Karpas-422 (cell line): Measurements from ENCODE around the gene DDX51. TPM values are rescaled to one million over a fixed set of nuclear protein-coding genes. Genes with fewer than 3 reads are reported as not detected.

Experiments used
- DNase-seq: peaks from one replicate; pipeline ENCODE4 v3.0.0-alpha.2; 2015
- H2AFZ ChIP-seq: fragments of 200-600 bp; sonication (generic); 2 replicates; pipeline ENCODE4 v1.6.1; 2014; ENCODE audit warnings: antibody characterized with exemption, low read length, mixed read lengths
- H3K27ac ChIP-seq: fragments of 200-600 bp; sonication (generic); 2 replicates; pipeline ENCODE4 v1.5.1; 2014; ENCODE audit warnings: mild to moderate bottlenecking, low read length, moderate library complexity
- H3K27me3 ChIP-seq: fragments of 200-600 bp; sonication (generic); 2 replicates; pipeline ENCODE4 v1.6.1; 2014; ENCODE audit warnings: low read length, mixed read lengths
- H3K36me3 ChIP-seq: fragments of 200-600 bp; sonication (generic); 2 replicates; pipeline ENCODE4 v1.6.1; 2014; ENCODE audit warnings: low read length, mixed read lengths; ENCODE audit not compliant: insufficient read depth
- H3K4me1 ChIP-seq: fragments of 200-600 bp; sonication (generic); 2 replicates; pipeline ENCODE4 v1.6.1; 2014; ENCODE audit warnings: mild to moderate bottlenecking, low read length, mixed read lengths
- H3K4me2 ChIP-seq: fragments of 200-600 bp; sonication (generic); 2 replicates; pipeline ENCODE4 v1.6.1; 2014; ENCODE audit warnings: low read length, low read depth, mild to moderate bottlenecking; ENCODE audit not compliant: poor library complexity, severe bottlenecking
- H3K4me3 ChIP-seq: fragments of 200-600 bp; sonication (generic); 2 replicates; pipeline ENCODE4 v1.5.1; 2014; ENCODE audit warnings: mild to moderate bottlenecking, antibody characterized with exemption, low read length, mixed read lengths
- H3K79me2 ChIP-seq: fragments of 200-600 bp; sonication (generic); 2 replicates; pipeline ENCODE4 v1.6.1; 2014; ENCODE audit warnings: mild to moderate bottlenecking, low read length, mixed read lengths
- H3K9ac ChIP-seq: fragments of 200-600 bp; sonication (generic); 2 replicates; pipeline ENCODE4 v1.6.0; 2014; ENCODE audit warnings: low read length
- H3K9me2 ChIP-seq: fragments of 200-600 bp; sonication (generic), shearing (Covaris generic); replicated peaks from 2 replicates; pipeline ENCODE4 v1.6.0; 2014; ENCODE audit warnings: mild to moderate bottlenecking, low read length, moderate library complexity; ENCODE audit not compliant: insufficient read depth
- H3K9me3 ChIP-seq: fragments of 300-700, 200-600 bp; sonication (generic); 2 replicates; pipeline ENCODE4 v1.6.1; 2014; ENCODE audit warnings: low read length, mixed read lengths
- H4K20me1 ChIP-seq: fragments of 200-600 bp; sonication (generic); 2 replicates; pipeline ENCODE4 v1.6.1; 2014; ENCODE audit warnings: mild to moderate bottlenecking, antibody characterized with exemption, low read length, low read depth; ENCODE audit not compliant: insufficient read depth
- total RNA-seq: library from RNA; depleted of rRNA; stranded (reverse); fragments of >200 nt; shearing (Covaris generic); gene quantifications from 2 replicates; pipeline ENCODE4 v1.2.3, GENCODE V29; 2014; ENCODE audit warnings: low replicate concordance

The DDX51 gene
- total RNA-seq, 1 experiment from 2014 or later: 6.4 TPM

DNA sequence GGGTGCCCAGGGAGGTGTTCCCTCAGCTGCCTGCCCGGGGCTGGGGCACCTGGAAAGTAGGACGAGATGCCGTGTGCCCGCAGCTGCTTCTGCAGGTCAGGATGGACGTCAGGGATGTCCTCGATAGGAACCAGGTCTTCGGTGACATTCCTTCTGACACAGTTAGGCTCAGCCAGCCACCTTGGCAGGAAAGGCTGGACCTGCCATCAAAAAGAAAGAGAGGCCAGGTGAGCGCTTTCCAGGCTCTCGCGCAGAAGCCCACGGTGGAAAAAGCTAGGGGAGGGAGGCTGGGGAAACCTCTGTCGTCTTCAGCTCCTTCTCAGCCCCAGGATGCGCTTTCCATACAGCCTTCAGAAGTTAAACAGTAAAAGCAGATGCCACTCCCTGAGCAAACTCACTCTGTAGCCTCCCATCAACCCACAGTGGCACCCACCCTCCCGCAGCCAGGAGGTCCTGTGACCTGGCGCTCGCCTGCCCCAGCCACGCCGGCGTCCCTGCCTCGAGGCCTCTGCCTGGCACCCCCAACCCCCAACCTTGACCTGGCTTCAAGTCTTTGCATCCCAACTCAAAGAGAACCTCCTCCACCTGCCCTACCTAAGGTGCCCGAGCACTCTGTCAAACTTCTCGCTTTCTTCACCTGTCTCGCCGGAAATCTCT, 1.3 kb downstream of the DDX51 start:
- peaks cover 15% of the 10 kb centered on the region; the same call in 1 of the 2 replicates for H3K36me3 ChIP-seq
- H3K4me2 ChIP-seq: peak overlapping the region; percentile 93
- H3K79me2 ChIP-seq: peaks cover 62% of the 10 kb centered on the region
- H3K9me3 ChIP-seq: no peaks in the 10 kb centered on the region
- peaks cover 30% of the 10 kb centered on the region for H4K20me1 ChIP-seq
- H3K4me1 ChIP-seq: peaks cover 22% of the 10 kb centered on the region
- H2AFZ ChIP-seq: no peak overlapping the region
- H3K27me3 ChIP-seq: no peaks in the 10 kb centered on the region
- no peaks in the 10 kb centered on the region for H3K9me2 ChIP-seq
- peak overlapping the region; percentile 84 for H3K4me3 ChIP-seq
- peak overlapping the region; percentile 92 for H3K9ac ChIP-seq
- no peak for DNase-seq
- peak overlapping the region; percentile 11; the same call in 1 of the 2 replicates for H3K27ac ChIP-seq

DNA sequence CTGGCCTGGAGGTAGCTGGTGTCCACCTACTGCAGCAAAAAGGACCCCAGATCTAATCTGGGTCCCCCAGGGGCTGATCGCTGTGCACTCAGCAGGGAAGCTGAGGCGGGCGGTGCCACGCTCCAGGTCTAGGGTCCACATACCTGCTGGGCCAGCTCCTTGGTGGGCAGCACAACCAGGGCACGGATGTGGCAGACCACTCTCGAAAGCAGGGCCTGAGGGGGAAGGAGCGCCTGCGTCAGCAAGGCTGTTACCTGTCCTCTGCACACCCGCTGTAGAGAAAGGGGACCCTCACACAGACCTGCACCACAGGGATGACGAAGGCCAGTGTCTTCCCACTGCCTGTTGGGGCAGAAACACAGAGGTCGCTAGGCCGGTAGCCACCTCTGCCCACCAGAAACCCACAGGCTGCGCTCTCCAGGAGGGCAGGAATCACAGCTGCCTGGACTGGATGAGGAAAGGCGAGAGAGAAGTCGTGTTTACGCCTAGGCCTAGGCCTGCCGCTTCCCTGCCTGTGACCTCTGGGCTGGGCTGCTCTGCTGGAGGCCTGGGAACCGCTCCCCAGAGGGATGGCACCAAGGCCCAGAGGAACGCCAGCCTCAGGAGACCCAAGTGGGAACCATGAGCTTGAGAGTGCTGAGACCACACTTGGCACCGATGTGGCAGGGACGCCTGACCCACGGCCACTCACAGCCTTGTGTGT, 2.0 kb downstream of the DDX51 start:
- H3K4me1 ChIP-seq: peaks cover 29% of the 10 kb centered on the region

DNA sequence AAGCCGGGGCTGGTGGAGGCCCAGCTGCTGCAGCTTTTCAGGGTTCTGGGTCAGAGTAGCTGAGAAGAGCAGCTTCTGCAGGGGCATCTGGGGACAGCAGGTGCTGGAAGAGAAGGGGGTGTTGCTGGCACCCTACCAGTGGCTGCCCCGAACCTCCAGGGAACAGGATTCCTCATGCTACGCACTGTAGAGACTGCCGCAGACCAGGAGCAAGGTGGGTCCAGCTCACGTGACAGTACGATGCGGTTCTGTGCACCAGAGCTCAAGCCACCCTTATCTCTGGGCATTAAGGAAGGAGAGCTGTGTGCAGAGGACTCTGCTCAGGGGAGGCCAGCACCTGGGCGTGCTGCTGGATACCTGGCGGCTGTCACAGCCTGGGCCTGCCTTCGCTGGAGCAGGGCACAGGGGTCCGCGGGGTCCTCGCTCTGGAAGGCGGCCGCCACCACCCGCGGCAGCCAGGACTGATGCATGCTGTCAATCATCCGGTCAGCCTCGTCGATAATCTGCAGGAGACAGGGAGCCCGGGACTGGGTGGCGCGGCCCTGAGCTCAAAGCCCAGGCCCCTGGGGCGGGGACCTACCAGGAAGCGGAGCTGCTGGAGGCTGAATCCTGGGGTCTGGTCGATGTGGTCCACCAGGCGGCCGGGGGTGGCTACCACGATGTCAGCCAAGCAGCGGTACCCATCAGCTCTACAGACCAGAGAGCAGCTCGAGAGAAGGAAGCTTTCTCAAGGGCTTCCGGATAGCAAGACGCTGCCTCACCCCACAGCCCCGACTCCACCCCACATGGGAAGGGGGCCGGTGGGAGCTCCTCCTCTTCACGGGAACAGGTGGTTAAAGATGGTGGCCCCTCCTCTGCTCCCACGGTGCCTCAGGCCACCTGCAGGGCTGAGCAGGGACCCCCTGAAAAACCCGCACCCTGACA, 2.9 kb downstream of the DDX51 start:
- Histone ChIP-seq H3K4me2 (no peak overlapping the region), H3K36me3 (peaks cover 6% of the 10 kb centered on the region; the same call in 1 of the 2 replicates), H2AFZ (no peak overlapping the region), H3K4me3 (no peak overlapping the region), H3K9me3 (no peaks in the 10 kb centered on the region), H3K79me2 (peaks cover 49% of the 10 kb centered on the region), H3K27ac (no peak overlapping the region), H3K27me3 (no peaks in the 10 kb centered on the region), H4K20me1 (peaks cover 30% of the 10 kb centered on the region), H3K4me1 (peaks cover 37% of the 10 kb centered on the region), H3K9ac (no peak overlapping the region), H3K9me2 (no peaks in the 10 kb centered on the region)
- DNase-seq: no peak

More for the DNA sequence above, 2.0 kb downstream of the DDX51 start:
- no peaks in the 10 kb centered on the region for H3K9me3 ChIP-seq
- H3K4me2 ChIP-seq: peak overlapping the region; percentile 93
- H3K4me3 ChIP-seq: peak overlapping the region; percentile 84
- no peaks in the 10 kb centered on the region for H3K27me3 ChIP-seq
- H4K20me1 ChIP-seq: peaks cover 30% of the 10 kb centered on the region
- H3K27ac ChIP-seq: no peak overlapping the region
- peak overlapping the region; percentile 92 for H3K9ac ChIP-seq
- DNase-seq: no peak
- peaks cover 59% of the 10 kb centered on the region for H3K79me2 ChIP-seq
- no peak overlapping the region for H2AFZ ChIP-seq
- peaks cover 15% of the 10 kb centered on the region; the same call in 1 of the 2 replicates for H3K36me3 ChIP-seq
- no peaks in the 10 kb centered on the region for H3K9me2 ChIP-seq

DNA sequence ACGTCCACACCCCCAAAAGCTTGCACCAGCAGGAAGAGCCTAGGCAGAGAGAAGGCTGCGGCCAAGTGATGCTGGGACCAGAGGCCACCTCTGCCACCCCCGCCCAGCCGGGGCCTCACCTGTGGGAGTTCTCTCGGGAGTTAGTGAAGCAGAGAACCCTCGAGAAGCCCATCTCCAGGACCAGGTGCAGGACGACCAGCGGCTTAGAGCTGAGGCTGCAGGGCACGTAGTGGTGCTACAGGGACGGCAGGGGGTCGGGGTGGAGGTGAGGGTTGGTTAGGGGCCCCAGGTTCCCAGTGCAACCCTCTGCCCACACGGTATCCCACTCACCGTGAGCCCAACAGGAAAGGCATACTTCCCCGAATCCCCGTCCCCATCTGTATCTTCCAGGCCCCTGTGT, 3.6 kb downstream of the DDX51 start:
- H3K79me2 ChIP-seq: peaks cover 42% of the 10 kb centered on the region
- no peaks in the 10 kb centered on the region for H3K9me2 ChIP-seq
- no peak overlapping the region for H3K9ac ChIP-seq
- peaks cover 33% of the 10 kb centered on the region for H3K4me1 ChIP-seq
- no peaks in the 10 kb centered on the region for H3K9me3 ChIP-seq
- 0 out of 2 replicates have a peak, but pooled peaks cover 3% of the 10 kb centered on the region for H3K36me3 ChIP-seq
- DNase-seq: no peak
- no peak overlapping the region for H3K27ac ChIP-seq
- H2AFZ ChIP-seq: no peak overlapping the region
- no peak overlapping the region for H3K4me3 ChIP-seq
- H4K20me1 ChIP-seq: peaks cover 26% of the 10 kb centered on the region
- H3K27me3 ChIP-seq: no peaks in the 10 kb centered on the region
- H3K4me2 ChIP-seq: no peak overlapping the region

DNA sequence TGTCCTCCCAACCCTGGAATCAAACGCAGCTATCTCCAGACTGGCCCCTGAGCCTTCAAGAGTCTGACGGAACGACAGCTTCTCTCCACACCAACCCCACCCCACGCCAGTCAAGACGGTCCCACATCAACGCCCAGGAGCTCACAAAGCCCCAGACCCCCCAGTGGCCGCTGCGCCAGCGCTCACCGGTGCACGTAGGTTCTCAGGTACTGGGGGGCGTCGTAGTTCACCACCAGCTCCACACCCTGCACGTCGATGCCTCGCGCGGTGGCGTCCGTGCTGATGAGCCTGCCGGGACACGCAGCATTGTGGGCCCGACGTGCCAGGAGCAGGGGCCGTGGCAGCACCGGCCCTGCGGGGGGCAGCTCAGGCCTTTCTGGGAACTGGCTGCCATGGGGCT, 4.2 kb downstream of the DDX51 start:
- Histone ChIP-seq H3K9me3 (no peaks in the 10 kb centered on the region), H3K4me1 (peaks cover 28% of the 10 kb centered on the region), H3K9ac (no peak overlapping the region), H3K4me3 (no peak overlapping the region), H3K79me2 (peaks cover 37% of the 10 kb centered on the region), H3K36me3 (0 out of 2 replicates have a peak, but pooled peaks cover 3% of the 10 kb centered on the region), H4K20me1 (peaks cover 21% of the 10 kb centered on the region), H2AFZ (no peak overlapping the region), H3K4me2 (no peak overlapping the region), H3K27ac (no peak overlapping the region), H3K27me3 (no peaks in the 10 kb centered on the region), H3K9me2 (no peaks in the 10 kb centered on the region)
- DNase-seq: no peak

DNA sequence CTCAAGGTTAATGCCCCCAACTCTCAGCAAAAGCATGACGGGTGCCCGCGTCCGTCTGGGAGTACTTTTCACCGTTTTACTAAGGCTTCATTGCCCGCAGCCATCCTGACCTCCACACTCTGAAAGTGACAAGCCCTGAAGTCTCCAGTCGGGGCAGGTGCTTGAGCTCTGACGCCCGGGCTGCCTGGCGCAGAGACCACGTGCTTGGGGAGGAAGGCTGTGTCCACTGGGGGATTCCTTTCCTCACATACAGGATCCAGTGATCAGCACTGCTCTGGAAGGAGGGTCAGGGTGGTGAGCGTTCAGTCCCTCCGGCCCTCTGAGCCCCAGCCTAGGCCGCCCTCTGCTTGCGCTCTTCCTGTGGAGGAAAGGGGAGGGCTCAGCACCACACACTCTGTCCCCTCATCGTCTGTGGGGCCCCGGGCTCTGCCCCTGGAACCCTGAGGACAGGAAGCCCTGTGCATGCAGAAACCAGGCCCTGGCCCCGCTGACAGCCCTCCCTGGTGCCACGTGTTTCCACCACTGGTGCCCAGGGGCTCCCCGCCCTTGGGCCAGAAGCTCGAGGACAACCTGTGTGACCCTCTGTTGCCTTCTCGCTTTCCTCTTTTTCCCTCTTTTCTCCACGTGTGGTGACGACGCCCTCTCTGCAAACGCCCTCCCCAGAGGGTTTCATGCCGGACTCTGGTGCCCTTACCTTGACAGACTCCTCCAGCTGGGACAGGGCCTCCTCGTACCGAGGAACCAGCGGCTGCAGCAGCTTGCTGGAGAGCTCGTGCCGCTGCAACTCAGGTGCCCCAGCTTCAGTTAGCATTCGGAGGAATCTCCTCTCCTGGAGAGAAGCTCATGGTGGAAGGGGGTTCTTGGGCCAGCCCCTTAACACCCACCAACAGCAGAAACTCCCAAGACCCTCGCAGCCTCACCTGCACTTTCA, 4.9 kb downstream of the DDX51 start:
- no peak overlapping the region for H3K4me3 ChIP-seq
- H3K79me2 ChIP-seq: peaks cover 30% of the 10 kb centered on the region
- peaks cover 28% of the 10 kb centered on the region for H3K4me1 ChIP-seq
- H4K20me1 ChIP-seq: peaks cover 19% of the 10 kb centered on the region
- H2AFZ ChIP-seq: no peak overlapping the region
- no peak for DNase-seq
- H3K9me3 ChIP-seq: no peaks in the 10 kb centered on the region
- no peak overlapping the region for H3K9ac ChIP-seq
- H3K27me3 ChIP-seq: no peaks in the 10 kb centered on the region
- no peak overlapping the region for H3K27ac ChIP-seq
- H3K9me2 ChIP-seq: no peaks in the 10 kb centered on the region
- H3K36me3 ChIP-seq: 0 out of 2 replicates have a peak, but pooled peaks cover 3% of the 10 kb centered on the region
- H3K4me2 ChIP-seq: no peak overlapping the region

DNA sequence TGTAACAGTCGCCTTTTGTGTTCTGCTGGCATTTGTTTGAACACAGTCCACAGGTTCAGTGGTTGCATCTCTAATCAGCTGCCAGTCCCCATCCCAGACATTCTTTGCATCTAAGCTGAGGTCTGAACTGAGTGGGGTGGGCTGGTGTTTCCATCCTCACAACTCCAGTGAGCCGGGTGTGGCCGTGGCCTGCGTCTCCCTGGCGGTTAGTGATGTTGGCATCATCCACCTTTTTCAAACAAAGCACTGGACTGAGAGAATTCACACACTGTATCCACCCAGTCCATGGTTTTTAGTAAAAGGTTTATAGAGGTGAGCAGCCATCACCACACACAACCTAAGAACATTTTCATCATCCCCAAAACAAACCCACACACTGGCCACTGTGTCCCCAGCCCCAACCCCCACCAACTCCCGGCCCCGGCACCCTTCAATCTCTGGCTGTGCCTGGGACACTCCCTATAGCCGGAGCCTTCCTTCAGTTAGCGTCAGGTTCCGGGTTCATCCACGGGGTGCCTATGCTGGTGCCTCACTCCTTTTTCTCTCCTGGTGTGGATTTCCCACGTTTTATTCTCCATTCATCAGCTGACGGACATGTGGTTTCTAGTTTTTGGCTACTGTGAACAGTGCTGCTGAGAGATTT, 6.5 kb downstream of the DDX51 start:
- peaks cover 22% of the 10 kb centered on the region for H3K4me1 ChIP-seq
- H3K36me3 ChIP-seq: 0 out of 2 replicates have a peak, but pooled peaks cover 3% of the 10 kb centered on the region
- no peaks in the 10 kb centered on the region for H3K27me3 ChIP-seq
- peak overlapping the region; percentile 72 for H3K27ac ChIP-seq
- no peaks in the 10 kb centered on the region for H3K9me3 ChIP-seq
- peak overlapping the region; percentile 25 for H3K9ac ChIP-seq
- H2AFZ ChIP-seq: no peak overlapping the region
- H3K79me2 ChIP-seq: peaks cover 18% of the 10 kb centered on the region
- no peaks in the 10 kb centered on the region for H3K9me2 ChIP-seq
- no peak overlapping the region for H3K4me3 ChIP-seq
- no peak for DNase-seq
- no peak overlapping the region for H3K4me2 ChIP-seq
- H4K20me1 ChIP-seq: peaks cover 10% of the 10 kb centered on the region
